SK-N-SH (cell line): Measurements from ENCODE around the gene SLC37A1. TPM values are rescaled to one million over a fixed set of nuclear protein-coding genes. Genes with fewer than 3 reads are reported as not detected.

Experiments used
- CTCF ChIA-PET: fragments of 300-600, 350-600 bp; formaldehyde crosslinking; extraction: SDS; loops from one replicate; lab custom pipeline; 2021; lab: Yijun Ruan, JAX
- POLR2A ChIA-PET: fragments of 350-600 bp; sonication (Branson Sonifier 250); formaldehyde crosslinking; extraction: SDS; loops from one replicate; lab custom pipeline; 2020; ENCODE audit warnings: antibody characterized with exemption, inconsistent platforms; lab: Yijun Ruan, JAX
- DNase-seq: peaks from one replicate; pipeline ENCODE4 v3.0.0; 2012
- H2AFZ ChIP-seq: fragments of 200-600 bp; sonication (generic); 2 replicates; pipeline ENCODE4 v1.8.1; 2016; ENCODE audit warnings: antibody characterized with exemption, mild to moderate bottlenecking, low read depth
- H3F3A ChIP-seq: fragments of 200-600 bp; sonication (generic); replicated peaks from 2 replicates; pipeline ENCODE3; 2016; ENCODE audit warnings: antibody characterized with exemption, mild to moderate bottlenecking; ENCODE audit not compliant: insufficient read depth
- H3K27ac ChIP-seq, 2 experiments: fragments of 200-500 bp in 1 of 2; fragments of 200-600 bp in 1 of 2; sonication (Bioruptor generic) in 1 of 2; sonication (generic), shearing (Covaris generic) in 1 of 2; 2 replicates each; pipeline versions ENCODE4 v1.5.1 to v1.6.1; 2014 to 2016; ENCODE audit warnings: low read depth in 2 of 2, inconsistent platforms in 1 of 2, low read length in 1 of 2, mild to moderate bottlenecking in 1 of 2, mixed read lengths in 1 of 2
- H3K27me3 ChIP-seq: fragments of 200-600 bp; sonication (generic), shearing (Covaris generic); 2 replicates; pipeline ENCODE4 v1.6.1; 2016; ENCODE audit warnings: mixed run types; ENCODE audit not compliant: insufficient read depth
- H3K36me3 ChIP-seq, 2 experiments: fragments of 200-500 bp in 1 of 2; fragments of 200-600 bp in 1 of 2; sonication (Bioruptor generic) in 1 of 2; sonication (generic) in 1 of 2; replicated peaks in 1 of 2; 2 replicates each; pipeline versions ENCODE3 to v1.5.1; 2014 to 2016; ENCODE audit warnings: low read length in 1 of 2, mild to moderate bottlenecking in 1 of 2; ENCODE audit not compliant: insufficient read depth in 2 of 2, control insufficient read depth in 1 of 2
- H3K4me1 ChIP-seq, 2 experiments: fragments of 200-500 bp in 1 of 2; fragments of 200-600 bp in 1 of 2; sonication (Bioruptor generic) in 1 of 2; sonication (generic), shearing (Covaris generic) in 1 of 2; 2 replicates each; pipeline versions ENCODE4 v1.5.1 to v1.6.1; 2014 to 2016; ENCODE audit warnings: low read depth in 1 of 2, low read length in 1 of 2, mixed run types in 1 of 2; ENCODE audit not compliant: insufficient read depth in 2 of 2, control insufficient read depth in 1 of 2
- H3K4me2 ChIP-seq: fragments of 200-600 bp; sonication (generic), shearing (Covaris generic); 2 replicates; pipeline ENCODE4 v1.6.1; 2017; ENCODE audit warnings: mixed run types
- H3K4me3 ChIP-seq, 2 experiments: fragments of 200-500 bp in 1 of 2; fragments of 200-600 bp in 1 of 2; sonication (Bioruptor generic) in 1 of 2; sonication (generic), shearing (Covaris generic) in 1 of 2; 2 replicates each; pipeline versions ENCODE4 v1.5.1 to v1.8.1; 2014 to 2016; ENCODE audit warnings: low read depth in 2 of 2, inconsistent platforms in 1 of 2, low read length in 1 of 2, mild to moderate bottlenecking in 1 of 2, mixed read lengths in 1 of 2, moderate library complexity in 1 of 2
- H3K79me2 ChIP-seq: fragments of 200-600 bp; sonication (generic); 2 replicates; pipeline ENCODE4 v1.8.1; 2017; ENCODE audit warnings: mild to moderate bottlenecking; ENCODE audit not compliant: insufficient read depth
- H3K9ac ChIP-seq: fragments of 200-600 bp; sonication (generic); 2 replicates; pipeline ENCODE4 v1.6.1; 2017; ENCODE audit warnings: mixed run types
- H3K9me2 ChIP-seq: fragments of 200-600 bp; sonication (generic); 2 replicates; pipeline ENCODE4 v1.6.1; 2017; ENCODE audit warnings: mixed run types
- H3K9me3 ChIP-seq: fragments of 200-600 bp; sonication (generic); 2 replicates; pipeline ENCODE4 v1.6.1; 2017; ENCODE audit warnings: mixed run types, mild to moderate bottlenecking, moderate library complexity
- H4K20me1 ChIP-seq: fragments of 200-600 bp; sonication (generic); 2 replicates; pipeline ENCODE4 v1.6.1; 2017; ENCODE audit warnings: mild to moderate bottlenecking, mixed run types; ENCODE audit not compliant: insufficient read depth
- CHD2 ChIP-seq: fragments of 150-350 bp; IDR thresholded peaks from 2 replicates; pipeline ENCODE4 v1.6.1; 2018; ENCODE audit warnings: low read length; ENCODE audit not compliant: partially characterized antibody
- CTCF ChIP-seq: fragments of 200-600 bp; sonication (generic); IDR thresholded peaks from 2 replicates; pipeline ENCODE4 v1.6.1; 2017; ENCODE audit warnings: antibody characterized with exemption, mild to moderate bottlenecking, moderate library complexity
- ELF1 ChIP-seq: IDR thresholded peaks from 2 replicates; pipeline ENCODE4 v1.4.0; 2012
- EZH2phosphoT487 ChIP-seq: fragments of 200-600 bp; sonication (generic); IDR thresholded peaks from 2 replicates; pipeline ENCODE4 v1.6.1; 2017; ENCODE audit warnings: low read depth, mixed run types, mild to moderate bottlenecking, antibody characterized with exemption, moderate library complexity, borderline replicate concordance
- FOXJ3 ChIP-seq: sonication (generic); formaldehyde crosslinking; IDR thresholded peaks from 2 replicates; pipeline ENCODE4 v1.5.1; 2020; ENCODE audit warnings: mild to moderate bottlenecking, missing genetic modification reagents
- FOXM1 ChIP-seq: IDR thresholded peaks from 2 replicates; pipeline ENCODE4 v1.4.0; 2012; ENCODE audit warnings: low read depth, mild to moderate bottlenecking
- GABPA ChIP-seq: IDR thresholded peaks from 2 replicates; pipeline ENCODE4 v1.4.0; 2012; ENCODE audit warnings: low read depth, mild to moderate bottlenecking
- GATA2 ChIP-seq: sonication (generic); formaldehyde crosslinking; IDR thresholded peaks from 2 replicates; pipeline ENCODE4 v1.5.0; 2020; ENCODE audit warnings: mild to moderate bottlenecking, missing genetic modification reagents
- IRF3 ChIP-seq: fragments of 150-350 bp; IDR thresholded peaks from 2 replicates; pipeline ENCODE4 v1.6.1; 2016; ENCODE audit warnings: mild to moderate bottlenecking, low read depth, low read length
- MEF2A ChIP-seq: IDR thresholded peaks from 2 replicates; pipeline ENCODE4 v1.4.0; 2012; ENCODE audit warnings: low read depth, borderline replicate concordance
- NFIC ChIP-seq: IDR thresholded peaks from 2 replicates; pipeline ENCODE4 v1.4.0; 2012; ENCODE audit warnings: borderline replicate concordance
- POLR2AphosphoS5 ChIP-seq: IDR thresholded peaks from 2 replicates; pipeline ENCODE4 v1.6.1; 2012; ENCODE audit warnings: low read depth, low read length
- RCOR1 ChIP-seq: fragments of 150-350 bp; IDR thresholded peaks from 2 replicates; pipeline ENCODE4 v1.6.1; 2017; ENCODE audit warnings: antibody characterized with exemption, low read length
- SMC3 ChIP-seq: IDR thresholded peaks from 2 replicates; pipeline ENCODE4 v1.6.1; 2012; ENCODE audit warnings: low read depth, low read length, improper control_type of control experiment
- TCF12 ChIP-seq: IDR thresholded peaks from 2 replicates; pipeline ENCODE4 v1.4.0; 2012
- TEAD4 ChIP-seq: IDR thresholded peaks from 2 replicates; pipeline ENCODE4 v1.4.0; 2012; ENCODE audit warnings: mild to moderate bottlenecking, borderline replicate concordance; ENCODE audit not compliant: insufficient read depth
- USF2 ChIP-seq: fragments of 150-350 bp; IDR thresholded peaks from 2 replicates; pipeline ENCODE4 v1.6.1; 2017; ENCODE audit warnings: antibody characterized with exemption, low read length, low read depth, borderline replicate concordance
- WGBS: methylation state at CpG from one replicate; pipeline ENCODE4 v1.1.6; 2017; ENCODE audit warnings: low lambda C conversion rate; 5-methylcytosine and 5-hydroxymethylcytosine counted together
- polyA plus RNA-seq, 3 experiments: library from polyadenylated mRNA; depleted of rRNA; stranded (reverse); fragments of >200 nt; gene quantifications; 2 replicates each; pipeline ENCODE4 v1.2.3, GENCODE V29; 2012

Gene SLC37A1
- polyA plus RNA-seq, 1 of the 3 experiments (the other 2 are of a cell fraction) = 2.8 TPM

GRCh38 chr21:42525029-42525581, 11.5 kb downstream of the SLC37A1 start (continued):
- no peak for TF ChIP-seq CTCF
- TF ChIP-seq NFIC = no peak
- TF ChIP-seq TCF12 = no peak
- TF ChIP-seq RCOR1 = no peak

- H3K9ac ChIP-seq = no peak overlapping the region
- CTCF ChIA-PET = no interaction called here
- POLR2A ChIA-PET = no interaction called here
Measured at GRCh38 chr21:42525676-42526378, 12.2 kb downstream of the SLC37A1 start.

More at GRCh38 chr21:42525676-42526378, 12.2 kb downstream of the SLC37A1 start:
- Histone ChIP-seq H3K4me1 (no peaks in the 10 kb centered on the region), H3K9me2 (no peaks in the 10 kb centered on the region), H3K9me3 (no peaks in the 10 kb centered on the region), H3K79me2 (no peaks in the 10 kb centered on the region), H2AFZ (no peak overlapping the region), H4K20me1 (no peaks in the 10 kb centered on the region), H3K4me2 (no peak overlapping the region), H3F3A (no peaks in the 10 kb centered on the region), H3K36me3 (no peaks in the 10 kb centered on the region), H3K27me3 (no peaks in the 10 kb centered on the region), H3K4me3 (no peak overlapping the region), H3K27ac (no peak overlapping the region)
- DNase-seq = no peak
- 82% methylated on average over 9 of the region's 9 CpGs for WGBS
- TF ChIP-seq POLR2AphosphoS5 = no peak
- TF ChIP-seq GATA2 (CRISPR knock-in tag) = no peak
- TF ChIP-seq CHD2 = no peak
- no peak for TF ChIP-seq SMC3
- no peak for TF ChIP-seq FOXJ3 (CRISPR knock-in tag)
- no peak for TF ChIP-seq EZH2phosphoT487
- TF ChIP-seq TEAD4 = no peak
- TF ChIP-seq USF2 = no peak
- TF ChIP-seq RCOR1 = no peak
- TF ChIP-seq IRF3 = no peak
- TF ChIP-seq GABPA = no peak
- no peak for TF ChIP-seq MEF2A
- TF ChIP-seq FOXM1 = no peak
- TF ChIP-seq ELF1 = no peak
